IMR-90 (cell line): ENCODE data around the gene TOMM22. TPM values are rescaled to one million over a fixed set of nuclear protein-coding genes. Genes with fewer than 3 reads are reported as not detected.

Experiments
- ATAC-seq: fragments of 200-7000 bp; cut with Tn5 transposase; 2 replicates; pipeline ENCODE4 v1.9.1; 2020; ENCODE audit warnings: low read depth, mild to moderate bottlenecking, moderate library complexity
- BruUV-seq: library from RNA; stranded (reverse); fragments of 400-500 nt; replicated peaks from 2 replicates; lab custom pipeline; 2021; lab: Mats Ljungman, UMichigan
- CTCF ChIA-PET: fragments of 300-600 bp; formaldehyde crosslinking; extraction: SDS; loops from one replicate; lab custom pipeline; 2021; ENCODE audit warnings: antibody characterized with exemption; lab: Yijun Ruan, JAX
- POLR2A ChIA-PET: fragments of 300-600 bp; sonication (Branson Sonifier 250); formaldehyde crosslinking; loops from one replicate; lab custom pipeline; 2022; ENCODE audit warnings: antibody characterized with exemption; ENCODE audit not compliant: unreplicated experiment; lab: Charles Lee
- DNase-seq: peaks from one replicate; pipeline ENCODE4 v3.0.0; 2013
- H2AFZ ChIP-seq: replicated peaks from 2 replicates; pipeline ENCODE3; 2013; ENCODE audit warnings: low read length, mild to moderate bottlenecking; ENCODE audit not compliant: poor library complexity
- H2AK5ac ChIP-seq: 2 replicates; pipeline ENCODE4 v1.6.1; 2013; ENCODE audit warnings: low read depth, low read length, inconsistent platforms
- H2AK9ac ChIP-seq: replicated peaks from 2 replicates; pipeline ENCODE3; 2013; ENCODE audit warnings: mild to moderate bottlenecking, low read depth, low read length, moderate library complexity; ENCODE audit not compliant: poor library complexity
- H2BK120ac ChIP-seq: 2 replicates; pipeline ENCODE4 v1.6.1; 2013; ENCODE audit warnings: low read depth, low read length, inconsistent platforms
- H2BK15ac ChIP-seq: 3 replicates; pipeline ENCODE4 v1.6.1; 2013; ENCODE audit warnings: low read depth, low read length, inconsistent platforms
- H2BK20ac ChIP-seq: 2 replicates; pipeline ENCODE4 v1.6.1; 2013; ENCODE audit warnings: low read depth, mild to moderate bottlenecking, inconsistent platforms, low read length, moderate library complexity
- H2BK5ac ChIP-seq: 2 replicates; pipeline ENCODE4 v1.6.1; 2013; ENCODE audit warnings: mild to moderate bottlenecking, low read depth, low read length, inconsistent platforms; ENCODE audit not compliant: poor library complexity, severe bottlenecking
- H3K14ac ChIP-seq: replicated peaks from 2 replicates; pipeline ENCODE4 v1.6.1; 2013; ENCODE audit warnings: low read depth, low read length, inconsistent platforms
- H3K18ac ChIP-seq: 2 replicates; pipeline ENCODE4 v1.6.1; 2013; ENCODE audit warnings: low read depth, low read length, control low read depth
- H3K23ac ChIP-seq: 2 replicates; pipeline ENCODE4 v1.6.1; 2013; ENCODE audit warnings: low read depth, low read length, inconsistent platforms
- H3K27ac ChIP-seq: 2 replicates; pipeline ENCODE4 v1.5.1; 2013; ENCODE audit warnings: mild to moderate bottlenecking, control low read depth, low read length; ENCODE audit not compliant: insufficient read depth
- H3K27me3 ChIP-seq: 2 replicates; pipeline ENCODE4 v1.6.1; 2013; ENCODE audit warnings: low read length; ENCODE audit not compliant: control insufficient read depth, insufficient read depth
- H3K36me3 ChIP-seq: 2 replicates; pipeline ENCODE4 v1.6.1; 2013; ENCODE audit warnings: low read length, mixed read lengths; ENCODE audit not compliant: control insufficient read depth, insufficient read depth
- H3K4ac ChIP-seq: 2 replicates; pipeline ENCODE4 v1.6.1; 2013; ENCODE audit warnings: low read depth, low read length, inconsistent platforms
- H3K4me1 ChIP-seq: 2 replicates; pipeline ENCODE4 v1.6.1; 2013; ENCODE audit warnings: low read length, mixed read lengths; ENCODE audit not compliant: control insufficient read depth, insufficient read depth
- H3K4me2 ChIP-seq: 2 replicates; pipeline ENCODE4 v1.6.1; 2013; ENCODE audit warnings: low read depth, mild to moderate bottlenecking, control low read depth, low read length, moderate library complexity
- H3K4me3 ChIP-seq: 2 replicates; pipeline ENCODE4 v1.5.1; 2013; ENCODE audit warnings: low read depth, mild to moderate bottlenecking, control low read depth, low read length, moderate library complexity; ENCODE audit not compliant: insufficient read depth
- H3K56ac ChIP-seq: 2 replicates; pipeline ENCODE4 v1.6.1; 2013; ENCODE audit warnings: low read length, inconsistent platforms; ENCODE audit not compliant: insufficient read depth; ENCODE audit errors: extremely low read depth
- H3K79me1 ChIP-seq, 2 experiments: 2 replicates each; pipeline ENCODE4 v1.6.1; 2013; ENCODE audit warnings: low read length in 2 of 2, inconsistent platforms in 1 of 2, low read depth in 1 of 2
- H3K9ac ChIP-seq: 2 replicates; pipeline ENCODE4 v1.6.1; 2013; ENCODE audit warnings: low read depth, low read length, control low read depth
- H3K9me1 ChIP-seq: 2 replicates; pipeline ENCODE4 v1.6.1; 2013; ENCODE audit warnings: low read length, inconsistent platforms; ENCODE audit not compliant: insufficient read depth
- H3K9me3 ChIP-seq: 2 replicates; pipeline ENCODE4 v1.6.1; 2013; ENCODE audit warnings: low read length; ENCODE audit not compliant: control insufficient read depth, insufficient read depth
- H4K20me1 ChIP-seq: 2 replicates; pipeline ENCODE4 v1.6.1; 2013; ENCODE audit warnings: low read length, inconsistent platforms; ENCODE audit not compliant: insufficient read depth
- H4K5ac ChIP-seq: 2 replicates; pipeline ENCODE4 v1.6.1; 2013; ENCODE audit warnings: mild to moderate bottlenecking, low read depth, low read length, control low read depth
- H4K8ac ChIP-seq, 2 experiments: 2 replicates each; pipeline ENCODE4 v1.6.1; 2013; ENCODE audit warnings: low read depth in 2 of 2, low read length in 2 of 2, control low read depth in 1 of 2, inconsistent platforms in 1 of 2
- H4K91ac ChIP-seq: 2 replicates; pipeline ENCODE4 v1.6.1; 2013; ENCODE audit warnings: low read depth, low read length, inconsistent platforms; ENCODE audit not compliant: insufficient read depth
- BHLHE40 ChIP-seq: fragments of 150-350 bp; IDR thresholded peaks from 2 replicates; pipeline ENCODE4 v1.6.1; 2016; ENCODE audit warnings: mild to moderate bottlenecking, low read depth, low read length
- CEBPB ChIP-seq: IDR thresholded peaks from 2 replicates; pipeline ENCODE4 v1.6.1; 2012; ENCODE audit warnings: low read depth, low read length, improper control_type of control experiment
- CHD1 ChIP-seq: IDR thresholded peaks from 2 replicates; pipeline ENCODE4 v1.6.1; 2012; ENCODE audit warnings: low read depth, low read length, improper control_type of control experiment
- CTCF ChIP-seq: conservative IDR thresholded peaks from 2 replicates; pipeline ENCODE4 v1.5.1; 2012; ENCODE audit warnings: mild to moderate bottlenecking, low read depth, low read length, improper control_type of control experiment
- ELK1 ChIP-seq: fragments of 150-350 bp; IDR thresholded peaks from 2 replicates; pipeline ENCODE4 v1.6.1; 2016; ENCODE audit warnings: low read depth, mild to moderate bottlenecking, low read length, moderate library complexity, borderline replicate concordance
- FOS ChIP-seq: fragments of 150-350 bp; IDR thresholded peaks from 2 replicates; pipeline ENCODE4 v1.6.1; 2016; ENCODE audit warnings: low read depth, low read length
- MAFK ChIP-seq: IDR thresholded peaks from 2 replicates; pipeline ENCODE4 v1.6.1; 2012; ENCODE audit warnings: low read depth, low read length, improper control_type of control experiment
- MAZ ChIP-seq: IDR thresholded peaks from 2 replicates; pipeline ENCODE4 v1.6.1; 2012; ENCODE audit warnings: low read depth, mild to moderate bottlenecking, low read length, improper control_type of control experiment, moderate library complexity, borderline replicate concordance
- MXI1 ChIP-seq: IDR thresholded peaks from 2 replicates; pipeline ENCODE4 v1.6.1; 2012; ENCODE audit warnings: low read depth, mild to moderate bottlenecking, low read length, moderate library complexity, borderline replicate concordance
- POLR2A ChIP-seq: IDR thresholded peaks from 2 replicates; pipeline ENCODE4 v1.6.1; 2012; ENCODE audit warnings: mild to moderate bottlenecking, low read depth, low read length
- RCOR1 ChIP-seq: IDR thresholded peaks from 2 replicates; pipeline ENCODE4 v1.6.1; 2012; ENCODE audit warnings: mild to moderate bottlenecking, low read length, improper control_type of control experiment; ENCODE audit not compliant: insufficient replicate concordance
- RFX5 ChIP-seq: IDR thresholded peaks from 2 replicates; pipeline ENCODE4 v1.8.0; 2012; ENCODE audit warnings: low read depth, mild to moderate bottlenecking, low read length, moderate library complexity
- SMC3 ChIP-seq: fragments of 150-350 bp; IDR thresholded peaks from 2 replicates; pipeline ENCODE4 v1.6.1; 2016; ENCODE audit warnings: low read depth, mild to moderate bottlenecking, antibody characterized with exemption, low read length, moderate library complexity
- WGBS, 2 experiments: methylation state at CpG; one replicate each; pipeline versions ENCODE4 v1.1.5 to v1.1.7; 2013; ENCODE audit warnings: missing lambda C conversion rate in 2 of 2; ENCODE audit not compliant: insufficient read length in 1 of 2; ENCODE audit errors: extremely low coverage in 2 of 2; 5-methylcytosine and 5-hydroxymethylcytosine counted together
- dilution Hi-C: fragments of 300-500 bp; cut with HindIII; formaldehyde crosslinking; loops from one replicate; pipeline ENCODE4 v1.14.3; 2018; ENCODE audit warnings: low sequenced_read_pairs; ENCODE audit not compliant: unreplicated experiment
- in situ Hi-C: fragments of 300-500 bp; cut with MboI; formaldehyde crosslinking; loops from 3 replicates; pipeline ENCODE4 v1.14.3; 2019; ENCODE audit warnings: low sequenced_read_pairs, inconsistent platforms, mixed read lengths
- intact Hi-C: fragments of 100-400 bp; cut with micrococcal nuclease; formaldehyde crosslinking; loops from 2 replicates; pipeline ENCODE4 v1.10.0; 2022
- polyA plus RNA-seq, 3 experiments: library from polyadenylated mRNA; depleted of rRNA; stranded (reverse); fragments of >200 nt; gene quantifications; 2 replicates each; pipeline ENCODE4 v1.2.3, GENCODE V29; 2012; ENCODE audit warnings: low replicate concordance in 1 of 3
- total RNA-seq: library from RNA; depleted of rRNA; stranded (reverse); fragments of >200 nt; gene quantifications from 2 replicates; pipeline ENCODE4 v1.2.3, GENCODE V29; 2012
- TF ChIP-seq, protein P1 (sequence below): fragments of 150-350 bp; IDR thresholded peaks from 2 replicates; pipeline ENCODE4 v1.6.1; 2017; ENCODE audit warnings: mild to moderate bottlenecking, antibody characterized with exemption, low read length, low read depth

Gene TOMM22
- total and polyA plus RNA-seq, 2 of the 4 experiments (the other 2 are of a cell fraction), result 38.7 to 78.0 TPM

- no peak overlapping the region for H3K9ac ChIP-seq
- POLR2A ChIA-PET, result no interaction called here
- peaks cover 5% of the 10 kb centered on the region; the same call in 1 of the 2 replicates for H3K9me1 ChIP-seq
- no peak overlapping the region for H3K18ac ChIP-seq
- H2BK15ac ChIP-seq, result no peak overlapping the region
- H2AK9ac ChIP-seq, result no peak overlapping the region
- CTCF ChIA-PET, result interaction anchor here (2.2 kb wide), 1 partner anchor 8 kb away, joined by 11 read pairs; no protein-coding TSS in a partner anchor
- no peak overlapping the region for H3K14ac ChIP-seq
- no peaks in the 10 kb centered on the region for H3K9me3 ChIP-seq
- H3K36me3 ChIP-seq, result peaks cover 82% of the 10 kb centered on the region
- H3K4me1 ChIP-seq, result no peaks in the 10 kb centered on the region
- no peak overlapping the region for H4K5ac ChIP-seq
- no peak overlapping the region for H3K27ac ChIP-seq
- DNase-seq (no peak), ATAC-seq (no peak)
- no peak overlapping the region for H2AFZ ChIP-seq
- H2BK20ac ChIP-seq, result no peak overlapping the region
- 100% methylated on average over 4 of the region's 18 CpGs; no CpG with 5 or more reads in 1 of the 2 experiments for WGBS, 2 experiments
- H3K56ac ChIP-seq, result no peak overlapping the region
- peaks cover 11 to 36% of the 10 kb centered on the region in 2 experiments; a peak in 3 of 4 replicates for H3K79me1 ChIP-seq
- no peak overlapping the region for H2BK5ac ChIP-seq
- H3K4ac ChIP-seq, result no peak overlapping the region
- no peaks in the 10 kb centered on the region for H3K27me3 ChIP-seq
- intact Hi-C loops (no loop called here), in situ Hi-C loops (no loop called here), dilution Hi-C loops (no loop called here)
- no peak overlapping the region for H4K91ac ChIP-seq
- no peak overlapping the region for H2BK120ac ChIP-seq
- H4K8ac ChIP-seq, result no peak overlapping the region
- H3K4me2 ChIP-seq, result no peak overlapping the region
- BruUV-seq, result no TSS peak
- peaks cover 6% of the 10 kb centered on the region; the same call in 1 of the 2 replicates for H4K20me1 ChIP-seq
- H3K4me3 ChIP-seq, result no peak overlapping the region
- no peak overlapping the region for H3K23ac ChIP-seq
- H2AK5ac ChIP-seq, result no peak overlapping the region
- TF ChIP-seq ELK1 (no peak), MXI1 (no peak), POLR2A (no peak), RFX5 (no peak), MAZ (no peak), CHD1 (no peak), BHLHE40 (no peak), SMC3 (no peak), FOS (no peak), CTCF (no peak), RCOR1 (no peak), MAFK (no peak), CEBPB (no peak)
- TF ChIP-seq, protein P1, sequence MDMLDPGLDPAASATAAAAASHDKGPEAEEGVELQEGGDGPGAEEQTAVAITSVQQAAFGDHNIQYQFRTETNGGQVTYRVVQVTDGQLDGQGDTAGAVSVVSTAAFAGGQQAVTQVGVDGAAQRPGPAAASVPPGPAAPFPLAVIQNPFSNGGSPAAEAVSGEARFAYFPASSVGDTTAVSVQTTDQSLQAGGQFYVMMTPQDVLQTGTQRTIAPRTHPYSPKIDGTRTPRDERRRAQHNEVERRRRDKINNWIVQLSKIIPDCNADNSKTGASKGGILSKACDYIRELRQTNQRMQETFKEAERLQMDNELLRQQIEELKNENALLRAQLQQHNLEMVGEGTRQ, result no peak
Observed at GRCh38 chr22:38725900-38726655, 44.3 kb downstream of the TOMM22 start.
